Stimulated activated naive B cell treated with anti-CD40 and anti-IgM and Interleukin-4, amounts not matched to agents 10 μg/mL and 1 μg/mL and 100 μg/mL, for 72 hours (primary cell): ENCODE results near the gene DYRK3.

Experiments
- ATAC-seq, 2 donors: fragments of 150-1000 bp; cut with Tn5 transposase; replicated peaks; 2 replicates each; pipeline ENCODE4 v1.10.0; 2021; ENCODE audit warnings: moderate library complexity in 1 of 2
- DNase-seq: peaks from one replicate; pipeline ENCODE4 v3.0.0; 2021
- H3K27ac Mint-ChIP-seq: one replicate; pipeline ENCODE4 v1.8.0; 2022; ENCODE audit warnings: mild to moderate bottlenecking, mixed read lengths
- H3K27me3 Mint-ChIP-seq, 2 donors: one replicate each; pipeline ENCODE4 v1.8.0; 2022; ENCODE audit warnings: mixed read lengths in 2 of 2
- H3K36me3 Mint-ChIP-seq, 2 donors: one replicate each; pipeline ENCODE4 v1.8.0; 2022; ENCODE audit warnings: mixed read lengths in 2 of 2, mild to moderate bottlenecking in 1 of 2
- H3K4me1 Mint-ChIP-seq, 2 donors: one replicate each; pipeline ENCODE4 v1.8.0; 2022; ENCODE audit warnings: mixed read lengths in 2 of 2, mild to moderate bottlenecking in 1 of 2
- H3K4me3 Mint-ChIP-seq, 2 donors: one replicate each; pipeline ENCODE4 v1.8.0; 2022; ENCODE audit warnings: mild to moderate bottlenecking in 2 of 2, mixed read lengths in 2 of 2, moderate library complexity in 1 of 2
- H3K9me3 Mint-ChIP-seq, 2 donors: one replicate each; pipeline ENCODE4 v1.8.0; 2022; ENCODE audit warnings: mixed read lengths in 2 of 2, mild to moderate bottlenecking in 1 of 2

The DYRK3 gene

GRCh38 chr1:206635080-206635977 is at the start of gene DYRK3:
Gene DYRK3, plus strand, starts transcription at chr1:206635536. Its CDS starts 168 bp downstream, at chr1:206635704.
- H3K4me3 Mint-ChIP-seq: peak within 1 kb of the TSS; percentile 87 to 95
- no peaks in the 10 kb centered on the region for H3K9me3 Mint-ChIP-seq
- H3K36me3 Mint-ChIP-seq: no peaks in the 10 kb centered on the region
- peaks cover 9 to 14% of the 10 kb centered on the region in 2 donors for H3K27me3 Mint-ChIP-seq
- peak; percentile 84 for DNase-seq
- peaks cover 17 to 33% of the 10 kb centered on the region in 2 donors for H3K4me1 Mint-ChIP-seq
- peak within 1 kb of the TSS; percentile 90 for H3K27ac Mint-ChIP-seq
- peak; percentile 93 to 95 for ATAC-seq

GRCh38 chr1:206586501-206587445 is 48.6 kb upstream of the DYRK3 start:
- ATAC-seq (no peak), DNase-seq (no peak)
- Mint-ChIP-seq H3K9me3 (no peaks in the 10 kb centered on the region), H3K36me3 (peaks cover 33 to 61% of the 10 kb centered on the region in 2 donors), H3K4me3 (no peak overlapping the region), H3K4me1 (peaks cover 36 to 57% of the 10 kb centered on the region in 2 donors), H3K27ac (peak overlapping the region; percentile 85), H3K27me3 (no peaks in the 10 kb centered on the region)

GRCh38 chr1:206587904-206588303 is 47.4 kb upstream of the DYRK3 start:
- peak overlapping the region; percentile 82 for H3K27ac Mint-ChIP-seq
- ATAC-seq: no peak
- H3K36me3 Mint-ChIP-seq: peaks cover 37 to 67% of the 10 kb centered on the region in 2 donors
- H3K9me3 Mint-ChIP-seq: no peaks in the 10 kb centered on the region
- H3K4me1 Mint-ChIP-seq: peaks cover 31 to 48% of the 10 kb centered on the region in 2 donors
- no peak for DNase-seq
- H3K4me3 Mint-ChIP-seq: no peak overlapping the region
- H3K27me3 Mint-ChIP-seq: no peaks in the 10 kb centered on the region

GRCh38 chr1:206588492-206588891 is 46.8 kb upstream of the DYRK3 start:
- Mint-ChIP-seq H3K4me1 (peaks cover 25 to 42% of the 10 kb centered on the region in 2 donors), H3K9me3 (no peaks in the 10 kb centered on the region), H3K36me3 (peaks cover 38 to 66% of the 10 kb centered on the region in 2 donors), H3K4me3 (no peak overlapping the region), H3K27me3 (no peaks in the 10 kb centered on the region), H3K27ac (peak overlapping the region; percentile 60)
- DNase-seq (no peak), ATAC-seq (no peak)

- peaks cover 24 to 39% of the 10 kb centered on the region in 2 donors for H3K4me1 Mint-ChIP-seq
- H3K9me3 Mint-ChIP-seq: no peaks in the 10 kb centered on the region
- no peak for ATAC-seq
- H3K27ac Mint-ChIP-seq: peak overlapping the region; percentile 21
- DNase-seq: no peak
- peak overlapping the region in 1 of 2 donors; percentile 28 for H3K4me3 Mint-ChIP-seq
- peaks cover 44 to 69% of the 10 kb centered on the region in 2 donors for H3K36me3 Mint-ChIP-seq
- no peaks in the 10 kb centered on the region for H3K27me3 Mint-ChIP-seq
Measured at GRCh38 chr1:206589206-206589605, 46.1 kb upstream of the DYRK3 start.

GRCh38 chr1:206590025-206590758 is 45.1 kb upstream of the DYRK3 start:
- Mint-ChIP-seq H3K27me3 (no peaks in the 10 kb centered on the region), H3K4me1 (peaks cover 21 to 34% of the 10 kb centered on the region in 2 donors), H3K9me3 (no peaks in the 10 kb centered on the region), H3K4me3 (peak overlapping the region in 1 of 2 donors; percentile 46), H3K27ac (peak overlapping the region; percentile 86), H3K36me3 (peaks cover 38 to 71% of the 10 kb centered on the region in 2 donors)
- DNase-seq (peak; percentile 50), ATAC-seq (peak; percentile 95 to 96)

- Mint-ChIP-seq H3K4me1 (peaks cover 20 to 33% of the 10 kb centered on the region in 2 donors), H3K36me3 (peaks cover 33 to 74% of the 10 kb centered on the region in 2 donors), H3K27me3 (no peaks in the 10 kb centered on the region), H3K9me3 (no peaks in the 10 kb centered on the region), H3K27ac (peak overlapping the region; percentile 63), H3K4me3 (no peak overlapping the region)
- no peak for DNase-seq
- ATAC-seq: no peak
Measured at GRCh38 chr1:206591226-206591625, 44.1 kb upstream of the DYRK3 start.

GRCh38 chr1:206591696-206592095 is 43.6 kb upstream of the DYRK3 start:
- Mint-ChIP-seq H3K27me3 (no peaks in the 10 kb centered on the region), H3K27ac (peak overlapping the region; percentile 56), H3K4me1 (peaks cover 20 to 33% of the 10 kb centered on the region in 2 donors), H3K4me3 (no peak overlapping the region), H3K36me3 (peaks cover 34 to 72% of the 10 kb centered on the region in 2 donors), H3K9me3 (no peaks in the 10 kb centered on the region)
- no peak for DNase-seq
- no peak for ATAC-seq

GRCh38 chr1:206593351-206593925 is 41.9 kb upstream of the DYRK3 start:
- Mint-ChIP-seq H3K4me3 (no peak overlapping the region), H3K9me3 (no peaks in the 10 kb centered on the region), H3K36me3 (peaks cover 35 to 68% of the 10 kb centered on the region in 2 donors), H3K27me3 (no peaks in the 10 kb centered on the region), H3K4me1 (peaks cover 20 to 36% of the 10 kb centered on the region in 2 donors), H3K27ac (peak overlapping the region; percentile 65)
- no peak for ATAC-seq
- no peak for DNase-seq

GRCh38 chr1:206595581-206596318 is 39.6 kb upstream of the DYRK3 start:
- peaks cover 39 to 66% of the 10 kb centered on the region in 2 donors for H3K36me3 Mint-ChIP-seq
- peaks cover 5 to 14% of the 10 kb centered on the region in 2 donors for H3K4me1 Mint-ChIP-seq
- no peak overlapping the region for H3K27ac Mint-ChIP-seq
- H3K4me3 Mint-ChIP-seq: no peak overlapping the region
- ATAC-seq (no peak), DNase-seq (no peak)
- no peaks in the 10 kb centered on the region for H3K9me3 Mint-ChIP-seq
- no peaks in the 10 kb centered on the region for H3K27me3 Mint-ChIP-seq

GRCh38 chr1:206596319-206596666 is 39.0 kb upstream of the DYRK3 start:
- DNase-seq: no peak
- no peak overlapping the region for H3K27ac Mint-ChIP-seq
- no peak for ATAC-seq
- H3K27me3 Mint-ChIP-seq: no peaks in the 10 kb centered on the region
- H3K4me1 Mint-ChIP-seq: peaks cover 4 to 10% of the 10 kb centered on the region in 2 donors
- no peaks in the 10 kb centered on the region for H3K9me3 Mint-ChIP-seq
- no peak overlapping the region for H3K4me3 Mint-ChIP-seq
- H3K36me3 Mint-ChIP-seq: peaks cover 40 to 67% of the 10 kb centered on the region in 2 donors

GRCh38 chr1:206600527-206600926 is 34.8 kb upstream of the DYRK3 start:
- H3K9me3 Mint-ChIP-seq: no peaks in the 10 kb centered on the region
- H3K27ac Mint-ChIP-seq: no peak overlapping the region
- H3K4me3 Mint-ChIP-seq: no peak overlapping the region
- no peaks in the 10 kb centered on the region for H3K27me3 Mint-ChIP-seq
- DNase-seq (no peak), ATAC-seq (no peak)
- H3K4me1 Mint-ChIP-seq: peaks cover 0 to 4% of the 10 kb centered on the region in 2 donors
- peaks cover 36 to 50% of the 10 kb centered on the region in 2 donors for H3K36me3 Mint-ChIP-seq

- Mint-ChIP-seq H3K4me3 (no peak overlapping the region), H3K4me1 (peaks cover 21 to 36% of the 10 kb centered on the region in 2 donors), H3K27ac (no peak overlapping the region), H3K36me3 (peaks cover 37 to 50% of the 10 kb centered on the region in 2 donors), H3K27me3 (no peaks in the 10 kb centered on the region), H3K9me3 (no peaks in the 10 kb centered on the region)
- DNase-seq (no peak), ATAC-seq (no peak)
Measured at GRCh38 chr1:206604861-206605260, 30.5 kb upstream of the DYRK3 start.
